Adrenal gland (tissue), 5 donors: ENCODE data around the gene BRSK2.

Source experiments
- POLR2A ChIP-seq, 2 donors: fragments of 450-650 bp; IDR thresholded peaks; one replicate each; pipeline ENCODE4 v1.6.1; 2017; ENCODE audit warnings: antibody characterized with exemption in 2 of 2, mild to moderate bottlenecking in 2 of 2, moderate library complexity in 1 of 2
- TF ChIP-seq, protein P1 (sequence below), 6 experiments: fragments of 450-650 bp in 4 of 6; fragments of 200-600 bp in 2 of 6; sonication (generic) in 1 of 6; IDR thresholded peaks; 1 replicate in 5 of 6; 2 replicates in 1 of 6; pipeline versions ENCODE4 v1.5.1 to v1.8.0; 2016 to 2021; ENCODE audit warnings: antibody characterized with exemption in 6 of 6, mild to moderate bottlenecking in 2 of 6, moderate library complexity in 1 of 6
- donor health status: DM: no; HTN: no; CAD: no.

DNA sequence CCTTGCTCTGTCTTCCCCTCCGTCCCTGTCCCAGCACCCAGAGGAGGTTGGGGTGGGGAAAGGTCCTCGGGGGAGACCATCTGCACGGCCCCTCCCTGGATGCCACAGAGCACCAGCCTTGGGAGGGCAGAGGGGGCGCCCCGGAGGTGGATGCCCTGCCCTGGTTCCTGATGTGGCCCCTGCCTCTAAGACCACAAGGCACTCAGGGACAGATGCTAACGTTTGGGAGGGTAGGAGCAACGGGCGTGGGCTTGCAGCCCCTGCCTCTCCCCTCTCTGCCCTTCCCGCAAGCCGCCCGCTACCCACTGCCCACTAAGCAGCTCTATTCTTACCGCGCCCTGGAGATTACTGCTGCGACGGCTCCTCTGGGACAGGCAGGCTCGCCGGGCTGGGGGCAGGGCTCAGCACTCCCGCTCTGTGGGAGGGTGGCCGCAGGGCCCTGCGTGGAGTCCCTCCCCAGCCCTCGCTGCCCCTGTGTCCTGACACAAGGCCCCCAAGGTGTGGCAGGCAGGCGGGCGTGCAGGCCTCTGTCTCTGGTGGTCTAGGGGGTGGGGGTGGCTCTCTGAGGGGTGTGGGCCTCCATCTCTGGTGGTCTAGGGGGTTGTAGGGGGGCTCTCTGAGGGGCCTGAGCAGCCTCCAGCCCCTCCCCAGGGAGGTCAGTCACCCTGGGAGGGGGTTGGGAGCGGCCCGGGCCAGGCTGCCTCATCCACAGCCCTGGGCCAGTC lies 14.9 kb downstream of the BRSK2 start:
- TF ChIP-seq, protein P1, sequence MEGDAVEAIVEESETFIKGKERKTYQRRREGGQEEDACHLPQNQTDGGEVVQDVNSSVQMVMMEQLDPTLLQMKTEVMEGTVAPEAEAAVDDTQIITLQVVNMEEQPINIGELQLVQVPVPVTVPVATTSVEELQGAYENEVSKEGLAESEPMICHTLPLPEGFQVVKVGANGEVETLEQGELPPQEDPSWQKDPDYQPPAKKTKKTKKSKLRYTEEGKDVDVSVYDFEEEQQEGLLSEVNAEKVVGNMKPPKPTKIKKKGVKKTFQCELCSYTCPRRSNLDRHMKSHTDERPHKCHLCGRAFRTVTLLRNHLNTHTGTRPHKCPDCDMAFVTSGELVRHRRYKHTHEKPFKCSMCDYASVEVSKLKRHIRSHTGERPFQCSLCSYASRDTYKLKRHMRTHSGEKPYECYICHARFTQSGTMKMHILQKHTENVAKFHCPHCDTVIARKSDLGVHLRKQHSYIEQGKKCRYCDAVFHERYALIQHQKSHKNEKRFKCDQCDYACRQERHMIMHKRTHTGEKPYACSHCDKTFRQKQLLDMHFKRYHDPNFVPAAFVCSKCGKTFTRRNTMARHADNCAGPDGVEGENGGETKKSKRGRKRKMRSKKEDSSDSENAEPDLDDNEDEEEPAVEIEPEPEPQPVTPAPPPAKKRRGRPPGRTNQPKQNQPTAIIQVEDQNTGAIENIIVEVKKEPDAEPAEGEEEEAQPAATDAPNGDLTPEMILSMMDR (IDR thresholded peaks at IDR 0.05) = no peak
- TF ChIP-seq POLR2A (IDR thresholded peaks at IDR 0.05) = no peak
